Fibroblast of peridontal ligament (primary cell): ENCODE measurements around the gene DGKA.
"Not testable (repeated sequence)": the region's sequence is repeated elsewhere in the genome, so short reads cannot be mapped to it uniquely, and the experiment has no call there.

Source experiments
- DNase-seq: peaks from one replicate; pipeline ENCODE4 v3.0.0-alpha.2; 2010; ENCODE audit errors: extremely low read depth

Gene DGKA

DNA sequence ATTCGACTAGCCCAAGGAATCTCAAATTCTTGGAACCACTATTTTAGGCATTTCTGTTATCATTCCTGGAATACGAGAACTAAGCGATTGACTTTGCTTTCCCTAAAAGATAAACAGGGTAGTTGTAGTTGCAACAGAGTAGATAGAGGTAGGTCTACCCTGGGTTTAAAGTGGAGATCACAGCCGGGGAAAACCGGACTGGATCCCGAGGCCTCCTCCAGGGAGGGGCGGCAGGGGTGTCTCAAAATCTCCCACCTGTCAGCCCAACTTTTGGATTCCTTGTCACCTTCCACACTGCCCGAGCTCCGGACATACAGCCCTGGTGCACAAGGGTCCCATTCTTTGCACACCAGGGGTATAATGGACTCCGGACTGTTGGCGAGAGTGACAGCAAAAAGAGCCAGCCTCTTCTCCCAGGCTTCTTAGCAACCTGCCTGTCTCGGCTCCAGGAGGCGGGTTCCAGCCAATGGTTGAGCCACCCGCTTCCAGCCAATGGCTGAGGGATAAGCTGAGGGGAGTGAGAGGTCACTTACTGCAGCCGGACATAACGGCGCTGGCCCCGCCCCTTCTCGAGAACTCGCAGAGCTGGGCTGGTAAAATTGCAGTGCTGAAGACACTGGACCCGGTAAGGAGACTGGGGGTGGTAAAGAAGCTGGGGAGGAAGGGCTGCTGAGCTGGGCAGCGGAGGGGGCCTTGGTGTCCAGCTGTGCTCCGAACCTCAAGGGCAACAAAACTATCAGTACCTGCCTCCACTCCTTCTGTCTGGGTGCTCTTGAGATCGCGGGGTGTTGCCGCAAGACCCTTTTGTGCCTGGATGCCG, 66.0 kb downstream of the DGKA start, which contains the start of gene SUOX:
Gene SUOX, plus strand, starts transcription at position 562 of the 820 bp plus-strand sequence. CDS start 4,946 bp downstream, outside the sequence.
- peak; percentile 95 for DNase-seq

DNA sequence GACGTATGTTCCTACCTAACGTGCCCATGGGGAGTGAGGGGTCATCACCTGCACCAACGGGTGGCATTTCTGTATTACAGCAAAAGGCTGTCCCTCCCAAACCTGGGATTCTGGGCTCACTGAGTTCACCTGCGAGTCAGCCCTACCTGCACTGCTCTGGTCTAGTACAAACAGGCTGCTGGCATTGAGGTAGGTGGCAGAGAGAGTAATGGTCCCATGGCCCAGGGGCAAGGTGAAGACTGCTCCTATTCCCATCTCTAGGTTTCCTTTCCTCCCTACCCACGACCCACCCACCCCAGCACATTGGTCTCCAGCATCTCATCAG, 66.5 kb downstream of the DGKA start:
- no peak for DNase-seq

DNA sequence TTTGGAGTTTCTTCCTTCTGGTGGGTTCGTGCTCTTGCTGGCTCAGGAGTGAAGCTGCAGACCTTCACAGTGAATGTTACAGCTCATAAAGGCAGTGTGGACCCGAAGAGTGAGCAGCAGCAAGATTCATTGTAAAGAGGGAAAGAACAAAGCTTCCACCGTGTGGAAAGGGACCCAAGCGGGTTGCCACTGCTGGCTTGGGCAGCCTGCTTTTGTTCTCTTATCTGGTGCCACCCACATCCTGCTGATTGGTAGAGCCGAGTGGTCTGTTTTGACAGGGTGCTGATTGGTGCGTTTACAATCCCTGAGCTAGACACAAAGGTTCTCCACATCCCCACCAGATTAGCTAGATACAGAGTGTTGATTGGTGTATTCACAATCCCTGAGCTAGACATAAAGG, 68.6 kb downstream of the DGKA start:
- DNase-seq = not testable (repeated sequence)

DNA sequence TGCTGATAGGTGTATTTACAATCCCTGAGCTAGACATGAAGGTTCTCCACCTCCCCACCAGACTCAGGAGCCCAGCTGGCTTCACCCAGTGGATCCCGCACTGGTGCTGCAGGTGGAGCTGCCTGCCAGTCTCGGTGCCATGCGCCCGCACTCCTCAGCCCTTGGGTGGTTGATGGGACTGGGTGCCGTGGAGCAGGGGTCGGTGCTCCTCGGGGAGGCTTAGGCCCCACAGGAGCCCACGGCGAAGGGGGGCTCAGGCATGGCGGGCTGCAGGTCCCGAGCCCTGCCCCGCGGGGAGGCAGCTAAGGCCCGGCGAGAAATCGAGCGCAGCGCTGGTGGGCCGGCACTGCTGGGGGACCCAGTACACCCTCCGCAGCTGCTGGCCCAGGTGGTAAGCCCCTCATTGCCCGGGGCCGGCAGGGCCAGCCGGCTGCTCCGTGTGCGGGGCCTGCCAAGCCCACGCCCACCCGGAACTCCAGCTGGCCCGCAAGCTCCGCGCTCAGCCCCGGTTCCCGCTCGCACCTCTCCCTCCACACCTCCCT, 69.1 kb downstream of the DGKA start:
- not testable (repeated sequence) for DNase-seq

DNA sequence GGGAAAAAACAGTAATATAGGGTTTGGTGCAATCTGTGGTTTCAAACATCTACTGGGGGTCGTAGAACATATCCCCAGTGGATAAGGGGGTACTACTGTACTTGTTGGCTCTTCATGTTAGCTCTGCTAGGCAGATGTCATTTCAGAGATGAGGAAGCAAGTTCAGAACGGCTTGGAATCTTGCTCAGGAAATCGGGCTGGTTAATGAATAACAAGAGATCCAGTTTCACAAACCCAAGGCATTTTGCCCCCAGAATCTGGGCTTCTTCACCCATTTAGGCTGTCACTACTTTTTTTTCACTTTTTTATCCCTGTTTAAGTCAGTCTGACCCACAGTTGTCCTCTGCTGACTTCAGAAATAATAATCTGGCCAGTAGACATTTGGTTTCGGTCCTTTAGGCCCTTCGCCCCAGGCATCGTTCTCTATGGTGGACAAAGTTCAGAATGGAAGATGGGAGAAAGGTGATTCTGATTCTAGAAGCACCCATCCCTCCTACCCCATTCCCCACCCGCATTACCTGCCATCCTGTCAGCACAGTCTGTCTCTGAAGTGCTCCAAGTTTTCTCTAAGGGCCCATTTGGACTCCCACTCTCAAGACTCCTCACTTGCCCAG, 70.6 kb downstream of the DGKA start:
- no peak for DNase-seq

DNA sequence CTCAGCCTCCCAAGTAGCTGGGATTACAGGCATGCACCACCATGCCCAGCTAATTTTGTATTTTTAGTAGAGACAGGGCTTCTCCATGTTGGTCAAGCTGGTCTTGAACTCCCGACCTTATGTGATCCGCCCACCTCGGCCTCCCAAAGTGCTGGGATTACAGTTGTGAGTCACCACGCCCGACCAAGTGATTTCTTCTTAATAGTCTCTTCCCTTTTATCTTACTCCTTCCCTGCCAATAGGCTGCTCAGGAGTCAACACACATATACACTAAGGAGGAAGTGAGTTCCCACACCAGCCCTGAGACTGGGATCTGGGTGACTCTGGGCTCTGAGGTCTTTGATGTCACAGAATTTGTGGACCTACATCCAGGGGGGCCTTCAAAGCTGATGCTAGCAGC, 72.4 kb downstream of the DGKA start:
- not testable (repeated sequence) for DNase-seq
